Panc1 (cell line): Measurements from ENCODE around the gene CNKSR1. TPM values are rescaled to one million over a fixed set of nuclear protein-coding genes. Genes with fewer than 3 reads are reported as not detected.

ENCODE experiments used
- ATAC-seq: fragments of 200-7000 bp; cut with Tn5 transposase; 2 replicates; pipeline ENCODE4 v1.9.1; 2020; ENCODE audit warnings: mild to moderate bottlenecking, moderate library complexity
- BruUV-seq: library from RNA; stranded (reverse); fragments of 400-500 nt; replicated peaks from 2 replicates; lab custom pipeline; 2021; lab: Mats Ljungman, UMichigan
- CTCF ChIA-PET: fragments of 300-600 bp; sonication (Branson Sonifier 250); formaldehyde crosslinking; loops from one replicate; lab custom pipeline; 2022; ENCODE audit warnings: antibody characterized with exemption; lab: Charles Lee
- POLR2A ChIA-PET: fragments of 300-600 bp; sonication (Branson Sonifier 250); formaldehyde crosslinking; loops from one replicate; lab custom pipeline; 2022; ENCODE audit warnings: antibody characterized with exemption; lab: Charles Lee
- DNase-seq: peaks from one replicate; pipeline ENCODE4 v3.0.0-alpha.2; 2010; ENCODE audit warnings: low read depth, low spot score
- H3K27ac ChIP-seq: 2 replicates; pipeline ENCODE4 v1.5.1; 2011; ENCODE audit warnings: mild to moderate bottlenecking, low read length, inconsistent platforms
- H3K27me3 ChIP-seq: fragments of 200-500 bp; sonication (Bioruptor generic); 2 replicates; pipeline ENCODE4 v1.6.0; 2014; ENCODE audit warnings: low read length, inconsistent platforms; ENCODE audit not compliant: control insufficient read depth, insufficient read depth
- H3K36me3 ChIP-seq: fragments of 200-500 bp; sonication (Bioruptor generic); 2 replicates; pipeline ENCODE4 v1.5.1; 2014; ENCODE audit warnings: inconsistent platforms, mild to moderate bottlenecking, low read length, moderate library complexity; ENCODE audit not compliant: control insufficient read depth, insufficient read depth
- H3K4me1 ChIP-seq: 2 replicates; pipeline ENCODE4 v1.5.1; 2011; ENCODE audit warnings: inconsistent platforms, mild to moderate bottlenecking, low read length, moderate library complexity; ENCODE audit not compliant: control insufficient read depth, insufficient read depth
- H3K4me3 ChIP-seq, 2 experiments: 2 replicates each; pipeline ENCODE4 v1.5.1; 2011 to 2012; ENCODE audit warnings: low read depth in 2 of 2, low read length in 2 of 2, mild to moderate bottlenecking in 2 of 2, inconsistent platforms in 1 of 2, moderate library complexity in 1 of 2
- H3K9me3 ChIP-seq: fragments of 200-500 bp; sonication (Bioruptor generic); 2 replicates; pipeline ENCODE4 v1.5.1; 2014; ENCODE audit warnings: low read depth, mild to moderate bottlenecking, inconsistent platforms, low read length, moderate library complexity; ENCODE audit not compliant: control insufficient read depth, insufficient read depth
- CTCF ChIP-seq: fragments of 450-650 bp; IDR thresholded peaks from 2 replicates; pipeline ENCODE4 v1.5.1; 2017; ENCODE audit warnings: mild to moderate bottlenecking
- POLR2AphosphoS5 ChIP-seq: IDR thresholded peaks from 2 replicates; pipeline ENCODE4 v1.6.1; 2012; ENCODE audit warnings: mild to moderate bottlenecking, low read depth, low read length, moderate library complexity
- REST ChIP-seq, 2 experiments: IDR thresholded peaks; 2 replicates each; pipeline ENCODE4 v1.6.1; 2011 to 2012; ENCODE audit warnings: low read depth in 2 of 2, control low read depth in 1 of 2, low read length in 1 of 2, mild to moderate bottlenecking in 1 of 2, moderate library complexity in 1 of 2; ENCODE audit not compliant: insufficient read depth in 1 of 2
- SIN3A ChIP-seq: IDR thresholded peaks from 2 replicates; pipeline ENCODE4 v1.6.1; 2012; ENCODE audit warnings: low read depth, mild to moderate bottlenecking, low read length, moderate library complexity, borderline replicate concordance; ENCODE audit not compliant: insufficient read depth
- TCF7L2 ChIP-seq: IDR thresholded peaks from 2 replicates; pipeline ENCODE4 v1.6.1; 2011; ENCODE audit warnings: mild to moderate bottlenecking, low read depth, low read length, inconsistent platforms
- in situ Hi-C: cut with HindIII; loops from 2 replicates; pipeline ENCODE4 v1.10.0; 2016; ENCODE audit warnings: low sequenced_read_pairs, low pct_unique_long_range_greater_than_20kb
- intact Hi-C: fragments of 100-400 bp; cut with micrococcal nuclease; formaldehyde crosslinking; loops from one replicate; pipeline ENCODE4 v1.10.0; 2022; ENCODE audit not compliant: unreplicated experiment
- total RNA-seq: library from RNA; stranded (reverse); gene quantifications from one replicate; pipeline ENCODE4 v1.2.1, GENCODE V29; 2021; ENCODE audit not compliant: unreplicated experiment

The CNKSR1 gene
- total RNA-seq, 1 experiment from 2014 or later, result 13.7 TPM

- peak overlapping the region; percentile 60 for H3K27ac ChIP-seq
- in situ Hi-C loops (no loop called here), intact Hi-C loops (no loop called here)
- POLR2A ChIA-PET, result interaction anchor here (0.8 kb wide), 1 partner anchor 15 kb away, joined by 3 read pairs; no protein-coding TSS in a partner anchor
- H3K27me3 ChIP-seq, result no peaks in the 10 kb centered on the region
- CTCF ChIA-PET, result interaction anchor here (0.6 to 1.8 kb wide), 3 partner anchors 65 to 1197 kb away, joined by 3 to 10 read pairs (median 5); partner anchors contain the start of gene CEP85
- no TSS peak for BruUV-seq
- ATAC-seq (no peak), DNase-seq (no peak)
- no peaks in the 10 kb centered on the region for H3K9me3 ChIP-seq
- TF ChIP-seq CTCF, result no peak
- TF ChIP-seq SIN3A, result no peak
- TF ChIP-seq REST (IDR thresholded peaks at IDR 0.05; ENCODE audit: insufficient read depth in 1 of 2, low read depth in 2 of 2, low read length in 1 of 2), result no peak
- TF ChIP-seq POLR2AphosphoS5, result no peak
- TF ChIP-seq TCF7L2, result no peak
- peaks cover 17% of the 10 kb centered on the region for H3K4me1 ChIP-seq
- H3K4me3 ChIP-seq, result peak overlapping the region; percentile 87 to 95
- H3K36me3 ChIP-seq, result no peaks in the 10 kb centered on the region; the same call in 1 of the 2 replicates
These were observed 8.1 kb upstream of the CNKSR1 start for GRCh38 chr1:26169198-26169554.

DNA sequence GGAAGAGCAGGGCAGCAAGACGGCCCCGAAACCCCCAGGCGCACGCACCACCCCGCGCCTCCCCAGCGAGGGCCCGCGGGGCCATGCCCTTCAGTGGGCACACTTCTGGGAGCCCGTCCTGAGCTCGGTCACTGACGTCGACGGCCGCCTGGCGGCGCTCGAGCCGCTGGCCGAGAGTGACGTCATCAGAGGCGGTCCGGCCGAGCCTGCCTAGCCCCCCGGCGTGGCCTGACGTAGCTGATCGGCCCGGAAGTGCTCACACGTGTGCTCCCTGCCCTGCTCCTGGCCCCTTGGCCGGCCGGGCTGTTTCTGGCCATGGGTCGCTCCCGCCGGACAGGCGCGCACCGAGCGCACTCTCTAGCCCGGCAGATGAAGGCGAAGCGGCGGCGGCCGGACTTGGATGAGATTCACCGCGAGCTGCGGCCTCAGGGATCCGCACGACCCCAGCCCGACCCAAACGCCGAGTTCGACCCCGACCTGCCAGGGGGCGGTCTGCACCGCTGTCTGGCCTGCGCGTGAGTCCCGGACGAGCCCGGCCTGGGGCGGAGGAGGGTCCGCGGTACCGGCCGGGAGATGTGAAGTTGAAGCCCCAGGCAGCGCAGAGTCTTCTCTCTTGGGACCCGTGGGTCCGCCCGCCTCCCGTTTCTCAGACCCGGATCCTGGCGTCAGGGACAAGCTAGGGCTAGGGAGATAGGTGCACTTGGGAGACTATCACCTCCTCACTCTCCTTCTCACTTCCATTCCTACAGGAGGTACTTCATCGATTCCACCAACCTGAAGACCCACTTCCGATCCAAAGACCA is 7.4 kb upstream of the CNKSR1 start, which contains the start of gene ZNF593:
Gene ZNF593, plus strand, starts transcription at position 240 of the 803 bp plus-strand sequence. Its CDS starts 76 bp downstream, at position 316.
- in situ Hi-C loops, result no loop called here
- H3K4me1 ChIP-seq, result peaks cover 17% of the 10 kb centered on the region
- no peaks in the 10 kb centered on the region for H3K27me3 ChIP-seq
- intact Hi-C loops, result no loop called here
- H3K9me3 ChIP-seq, result no peaks in the 10 kb centered on the region
- peak within 1 kb of the TSS; percentile 93 for H3K27ac ChIP-seq
- TSS peak; percentile 99 for BruUV-seq
- CTCF ChIA-PET, result interaction anchor here (0.5 to 1.8 kb wide), 7 partner anchors 8 to 1196 kb away, joined by 3 to 10 read pairs (median 3); partner anchors contain the start of gene CEP85
- peak; percentile 97 for ATAC-seq
- peak; percentile 57; the same call in 1 of the 2 replicates for TF ChIP-seq TCF7L2
- peak; percentile 90 for TF ChIP-seq POLR2AphosphoS5
- no peak for TF ChIP-seq REST (IDR thresholded peaks at IDR 0.05; ENCODE audit: insufficient read depth in 1 of 2, low read depth in 2 of 2, low read length in 1 of 2)
- peak; percentile 94; the same call in 1 of the 2 replicates for TF ChIP-seq SIN3A
- peak; percentile 98 for TF ChIP-seq CTCF
- DNase-seq, result peak; percentile 61
- H3K36me3 ChIP-seq, result no peaks in the 10 kb centered on the region; the same call in 1 of the 2 replicates
- H3K4me3 ChIP-seq, result peak within 1 kb of the TSS; percentile 87 to 95
- POLR2A ChIA-PET, result interaction anchor here (0.8 kb wide), 1 partner anchor 14 kb away, joined by 3 read pairs; no protein-coding TSS in a partner anchor
